PC-9 (cell line): ENCODE data around the gene TPTE. TPM values are rescaled to one million over a fixed set of nuclear protein-coding genes. Genes with fewer than 3 reads are reported as not detected.
"Not testable (repeated sequence)": the region's sequence is repeated elsewhere in the genome, so short reads cannot be mapped to it uniquely, and the experiment has no call there.

Experiments used
- BruUV-seq: library from RNA; stranded (reverse); fragments of 400-500 nt; replicated peaks from 2 replicates; lab custom pipeline; 2021; lab: Mats Ljungman, UMichigan
- CTCF ChIA-PET: fragments of 300-600 bp; sonication (Branson Sonifier 250); formaldehyde crosslinking; loops from one replicate; lab custom pipeline; 2022; ENCODE audit warnings: antibody characterized with exemption; lab: Charles Lee
- POLR2A ChIA-PET: fragments of 300-600 bp; sonication (Branson Sonifier 250); formaldehyde crosslinking; loops from one replicate; lab custom pipeline; 2022; ENCODE audit warnings: antibody characterized with exemption; ENCODE audit not compliant: unreplicated experiment; lab: Charles Lee
- DNase-seq, 2 experiments: peaks; one replicate each; pipeline versions ENCODE4 v3.0.0 to v3.0.0-alpha.2; 2015 to 2022; ENCODE audit warnings: mixed read lengths in 1 of 2
- H2AFZ ChIP-seq: fragments of 200-600 bp; sonication (generic); 2 replicates; pipeline ENCODE4 v1.8.1; 2017; ENCODE audit warnings: antibody characterized with exemption
- H3F3A ChIP-seq: fragments of 200-600 bp; sonication (generic); 2 replicates; pipeline ENCODE4 v1.8.1; 2017; ENCODE audit warnings: antibody characterized with exemption, mild to moderate bottlenecking, low read depth; ENCODE audit not compliant: insufficient read depth
- H3K27ac ChIP-seq: fragments of 200-600 bp; sonication (generic); 2 replicates; pipeline ENCODE4 v1.6.1; 2016; ENCODE audit warnings: mixed run types
- H3K27me3 ChIP-seq: fragments of 200-600 bp; sonication (generic); 2 replicates; pipeline ENCODE4 v1.6.1; 2016; ENCODE audit warnings: low read depth, mixed run types; ENCODE audit not compliant: insufficient read depth
- H3K36me3 ChIP-seq: fragments of 200-600 bp; sonication (generic); 2 replicates; pipeline ENCODE4 v1.6.1; 2016; ENCODE audit warnings: low read depth, mixed run types
- H3K4me1 ChIP-seq: fragments of 200-600 bp; sonication (generic); replicated peaks from 2 replicates; pipeline ENCODE4 v1.6.1; 2016; ENCODE audit warnings: mixed run types; ENCODE audit not compliant: insufficient read depth
- H3K4me2 ChIP-seq: fragments of 200-600 bp; sonication (generic); 2 replicates; pipeline ENCODE4 v1.6.1; 2017; ENCODE audit warnings: mixed run types
- H3K4me3 ChIP-seq: fragments of 200-600 bp; sonication (generic); 2 replicates; pipeline ENCODE4 v1.6.1; 2016; ENCODE audit warnings: mixed run types
- H3K79me2 ChIP-seq: fragments of 200-600 bp; sonication (generic); 2 replicates; pipeline ENCODE4 v1.6.1; 2017; ENCODE audit warnings: low read depth, mixed run types
- H3K9me2 ChIP-seq: fragments of 200-600 bp; sonication (generic); 2 replicates; pipeline ENCODE4 v1.8.1; 2017; ENCODE audit warnings: mild to moderate bottlenecking; ENCODE audit not compliant: insufficient read depth
- H3K9me3 ChIP-seq: fragments of 200-600 bp; sonication (generic); 2 replicates; pipeline ENCODE4 v1.8.1; 2016; ENCODE audit warnings: low read depth; ENCODE audit not compliant: insufficient read depth
- H4K20me1 ChIP-seq: fragments of 200-600 bp; sonication (generic); 2 replicates; pipeline ENCODE4 v1.8.1; 2017; ENCODE audit not compliant: insufficient read depth
- CTCF ChIP-seq: fragments of 200-600 bp; sonication (generic); conservative IDR thresholded peaks from 2 replicates; pipeline ENCODE4 v1.6.1; 2017; ENCODE audit warnings: mixed run types, antibody characterized with exemption, mild to moderate bottlenecking, moderate library complexity
- EZH2 ChIP-seq: fragments of 200-600 bp; sonication (generic); IDR thresholded peaks from 2 replicates; pipeline ENCODE4 v1.8.0; 2017; ENCODE audit warnings: antibody characterized with exemption, low read depth
- intact Hi-C: fragments of 100-400 bp; cut with micrococcal nuclease; formaldehyde crosslinking; loops from one replicate; pipeline ENCODE4 v1.10.0; 2022; ENCODE audit not compliant: unreplicated experiment
- total RNA-seq: library from RNA; stranded (reverse); gene quantifications from 2 replicates; pipeline ENCODE4 v1.2.3, GENCODE V29; 2021

The TPTE gene
- total RNA-seq, 1 experiment from 2014 or later: not detected

DNA sequence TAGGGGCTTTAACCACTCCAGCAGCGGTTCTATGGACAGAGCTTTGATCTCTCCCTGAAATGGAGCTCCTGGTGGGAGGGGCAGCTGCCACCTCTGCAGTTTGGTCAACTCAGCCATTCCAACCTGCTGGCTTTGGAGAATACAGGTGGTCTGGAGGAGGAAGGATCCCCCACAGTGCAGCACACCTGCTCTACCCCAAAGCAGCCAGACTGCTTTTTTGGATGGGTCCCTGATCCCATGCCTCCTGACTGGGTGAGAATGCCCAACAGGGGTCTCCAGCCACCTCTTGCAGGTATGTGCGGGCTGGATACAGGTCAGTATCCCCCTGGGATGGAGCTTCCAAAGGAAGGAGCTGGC, 53.9 kb downstream of the TPTE start:
- ChIA-PET POLR2A (no interaction called here), CTCF (no interaction called here)

GRCh38 chr21:10578910-10579309, 57.5 kb downstream of the TPTE start:
- H3K4me2 ChIP-seq, H3K4me3 ChIP-seq, CTCF ChIA-PET, H3K36me3 ChIP-seq, H3K9me3 ChIP-seq, H3K79me2 ChIP-seq, H3K9me2 ChIP-seq, H4K20me1 ChIP-seq, H3K27me3 ChIP-seq, DNase-seq, intact Hi-C loops, H3K4me1 ChIP-seq, BruUV-seq, POLR2A ChIA-PET, H3K27ac ChIP-seq, H3F3A ChIP-seq, H2AFZ ChIP-seq: not testable (repeated sequence)

More for the DNA sequence above, 53.9 kb downstream of the TPTE start:
- BruUV-seq: no TSS peak
- Histone ChIP-seq H3K4me2 (no peak overlapping the region), H2AFZ (no peak overlapping the region), H3K4me1 (no peaks in the 10 kb centered on the region), H4K20me1 (no peaks in the 10 kb centered on the region), H3K79me2 (no peaks in the 10 kb centered on the region), H3K4me3 (no peak overlapping the region), H3K36me3 (no peaks in the 10 kb centered on the region), H3K27ac (no peak overlapping the region), H3F3A (no peaks in the 10 kb centered on the region), H3K27me3 (no peaks in the 10 kb centered on the region), H3K9me2 (no peaks in the 10 kb centered on the region), H3K9me3 (no peaks in the 10 kb centered on the region)
- intact Hi-C loops: no loop called here
- TF ChIP-seq EZH2 (no peak), CTCF (no peak)
- no peak for DNase-seq

- BruUV-seq, H3K36me3 ChIP-seq, H2AFZ ChIP-seq, H3K4me1 ChIP-seq, H3K9me2 ChIP-seq, H3K27me3 ChIP-seq, H3K27ac ChIP-seq, H3K9me3 ChIP-seq, POLR2A ChIA-PET, H3F3A ChIP-seq, intact Hi-C loops, H4K20me1 ChIP-seq, DNase-seq, H3K4me3 ChIP-seq, H3K4me2 ChIP-seq, CTCF ChIA-PET, H3K79me2 ChIP-seq: not testable (repeated sequence)
- TF ChIP-seq CTCF: peak; percentile 40; the same call in 1 of the 2 replicates
These were observed 67.7 kb downstream of the TPTE start for GRCh38 chr21:10589115-10589514.

DNA sequence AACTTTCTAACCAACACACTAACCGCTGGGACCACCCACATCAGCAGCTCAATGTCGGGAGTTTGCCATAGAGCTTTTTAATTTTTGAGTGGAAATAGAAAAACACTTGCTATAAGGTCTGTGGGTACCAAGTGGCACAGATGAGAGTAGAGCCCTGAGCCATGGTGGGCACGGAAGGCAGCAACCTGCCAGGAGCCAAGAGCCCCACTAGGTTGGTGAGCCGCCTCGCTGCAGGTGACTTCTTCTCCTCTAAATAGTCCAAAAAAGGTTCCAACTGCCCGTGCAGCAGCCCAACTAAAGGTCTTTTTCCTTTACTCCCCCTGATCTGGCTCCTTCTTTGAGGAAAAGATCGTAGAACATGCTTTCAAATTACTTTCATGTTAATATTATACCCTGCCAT, 85.7 kb downstream of the TPTE start:
- H3K27ac ChIP-seq, DNase-seq, H2AFZ ChIP-seq, H3K4me3 ChIP-seq, H3K9me2 ChIP-seq, H3K27me3 ChIP-seq, H3K4me2 ChIP-seq, H3K36me3 ChIP-seq, H3K9me3 ChIP-seq, POLR2A ChIA-PET, intact Hi-C loops, H4K20me1 ChIP-seq, H3F3A ChIP-seq, H3K79me2 ChIP-seq, BruUV-seq, H3K4me1 ChIP-seq, CTCF ChIA-PET: not testable (repeated sequence)

GRCh38 chr21:10614285-10614684, 92.9 kb downstream of the TPTE start:
- H3K9me3 ChIP-seq, H3K4me2 ChIP-seq, intact Hi-C loops, H3K27ac ChIP-seq, H3K36me3 ChIP-seq, BruUV-seq, H3K9me2 ChIP-seq, H3F3A ChIP-seq, CTCF ChIA-PET, H3K79me2 ChIP-seq, H2AFZ ChIP-seq, H3K4me3 ChIP-seq, H4K20me1 ChIP-seq, H3K4me1 ChIP-seq, DNase-seq, POLR2A ChIA-PET: not testable (repeated sequence)
- 0 out of 2 replicates have a peak, but pooled peaks cover 12% of the 10 kb centered on the region for H3K27me3 ChIP-seq

DNA sequence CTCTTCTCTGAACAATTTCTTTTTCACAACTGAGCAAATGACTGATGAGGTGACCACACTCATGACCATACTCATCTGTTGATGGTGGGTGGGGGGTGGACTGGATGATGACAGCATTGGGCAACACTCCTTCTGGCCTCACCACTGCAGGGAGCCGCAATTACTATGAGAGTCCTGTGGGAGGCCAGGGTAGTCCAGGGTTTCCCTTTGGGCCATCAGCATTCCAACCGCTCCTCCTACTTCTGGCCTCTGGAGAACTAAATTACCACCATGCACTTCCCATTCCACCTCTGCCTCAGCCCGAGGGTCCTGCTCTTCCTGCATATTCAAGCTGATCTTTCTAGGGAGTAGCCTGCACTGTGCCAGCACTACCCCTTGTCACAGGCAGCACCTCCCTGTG, 94.7 kb downstream of the TPTE start:
- H3K4me3 ChIP-seq, H3K9me2 ChIP-seq, H4K20me1 ChIP-seq, H3K27ac ChIP-seq, H3K4me1 ChIP-seq, POLR2A ChIA-PET, H3K4me2 ChIP-seq, BruUV-seq, H3K36me3 ChIP-seq, DNase-seq, CTCF ChIA-PET, H2AFZ ChIP-seq, H3F3A ChIP-seq, H3K79me2 ChIP-seq, intact Hi-C loops, H3K9me3 ChIP-seq: not testable (repeated sequence)
- H3K27me3 ChIP-seq: 0 out of 2 replicates have a peak, but pooled peaks cover 12% of the 10 kb centered on the region
